HCT116 (cell line): ENCODE results near the gene TDRD12. TPM values are rescaled to one million over a fixed set of nuclear protein-coding genes. Genes with fewer than 3 reads are reported as not detected.

Source experiments
- ATAC-seq: fragments of 200-7000 bp; cut with Tn5 transposase; 2 replicates; pipeline ENCODE4 v1.9.1; 2020; ENCODE audit warnings: mild to moderate bottlenecking, moderate library complexity
- BruUV-seq: library from RNA; stranded (reverse); fragments of 400-500 nt; replicated peaks from 2 replicates; lab custom pipeline; 2021; lab: Mats Ljungman, UMichigan
- CTCF ChIA-PET: fragments of 300-600 bp; sonication (Branson Sonifier 250); formaldehyde crosslinking; loops from one replicate; lab custom pipeline; 2021; ENCODE audit warnings: antibody characterized with exemption; lab: Charles Lee
- POLR2A ChIA-PET: fragments of 300-600, 350-600 bp; sonication (Branson Sonifier 250); formaldehyde crosslinking; loops from one replicate; lab custom pipeline; 2021; ENCODE audit warnings: antibody characterized with exemption; lab: Charles Lee
- RAD21 ChIA-PET, 2 experiments: fragments of 300-600 bp; sonication (Branson Sonifier 250); formaldehyde crosslinking; loops; one replicate each; lab custom pipeline; 2023; ENCODE audit warnings: low total read pairs in 2 of 2; ENCODE audit not compliant: uncharacterized antibody in 2 of 2, unreplicated experiment in 2 of 2, low non-redundant PET in 1 of 2; lab: Charles Lee
- DNase-seq: peaks from one replicate; pipeline ENCODE4 v3.0.0-alpha.2; 2010; ENCODE audit warnings: low read depth, low spot score
- H2AFZ ChIP-seq: fragments of 200-600 bp; shearing (Covaris generic), sonication (generic); 2 replicates; pipeline ENCODE4 v1.6.1; 2017; ENCODE audit warnings: low read depth, mixed run types, mixed read lengths, antibody characterized with exemption, low read length; ENCODE audit not compliant: poor library complexity, severe bottlenecking
- H3K27ac ChIP-seq: 2 replicates; pipeline ENCODE4 v1.5.1; 2012; ENCODE audit warnings: low read depth, low read length
- H3K27me3 ChIP-seq: fragments of 200-600 bp; sonication (generic); 2 replicates; pipeline ENCODE4 v1.6.1; 2016; ENCODE audit warnings: mixed run types, low read length, mixed read lengths; ENCODE audit not compliant: insufficient read depth
- H3K36me3 ChIP-seq, 2 experiments: fragments of 200-500 bp in 1 of 2; fragments of 200-600 bp in 1 of 2; sonication (Bioruptor generic) in 1 of 2; sonication (generic) in 1 of 2; 2 replicates each; pipeline versions ENCODE4 v1.5.1 to v1.6.1; 2014 to 2016; ENCODE audit warnings: low read length in 2 of 2, inconsistent platforms in 1 of 2, mixed read lengths in 1 of 2, mixed run types in 1 of 2; ENCODE audit not compliant: insufficient read depth in 2 of 2, control insufficient read depth in 1 of 2
- H3K4me1 ChIP-seq, 2 experiments: fragments of 200-600 bp in 1 of 2; sonication (generic) in 1 of 2; 2 replicates each; pipeline versions ENCODE4 v1.5.1 to v1.6.1; 2012 to 2017; ENCODE audit warnings: low read length in 2 of 2, inconsistent platforms in 1 of 2, mild to moderate bottlenecking in 1 of 2, mixed read lengths in 1 of 2, mixed run types in 1 of 2, moderate library complexity in 1 of 2; ENCODE audit not compliant: insufficient read depth in 2 of 2, control insufficient read depth in 1 of 2
- H3K4me2 ChIP-seq: fragments of 200-600 bp; sonication (generic); 2 replicates; pipeline ENCODE4 v1.6.1; 2017; ENCODE audit warnings: mixed run types, low read length, mixed read lengths
- H3K4me3 ChIP-seq, 2 experiments: fragments of 200-600 bp in 1 of 2; sonication (generic) in 1 of 2; replicated peaks in 1 of 2; 2 replicates each; pipeline ENCODE4 v1.5.1; 2011 to 2016; ENCODE audit warnings: low read length in 2 of 2, control low read depth in 1 of 2, low read depth in 1 of 2, mild to moderate bottlenecking in 1 of 2, mixed read lengths in 1 of 2, mixed run types in 1 of 2
- H3K79me2 ChIP-seq: fragments of 200-600 bp; sonication (generic); 2 replicates; pipeline ENCODE4 v1.6.1; 2017; ENCODE audit warnings: mild to moderate bottlenecking, mixed run types, low read length, moderate library complexity, mixed read lengths; ENCODE audit not compliant: insufficient read depth
- H3K9ac ChIP-seq: fragments of 200-600 bp; sonication (generic); 2 replicates; pipeline ENCODE4 v1.6.1; 2016; ENCODE audit warnings: low read length, mixed read lengths
- H3K9me2 ChIP-seq: fragments of 200-600 bp; sonication (generic), shearing (Covaris generic); 2 replicates; pipeline ENCODE4 v1.6.1; 2017; ENCODE audit warnings: mixed run types, mild to moderate bottlenecking, moderate library complexity; ENCODE audit not compliant: insufficient read depth
- H3K9me3 ChIP-seq, 2 experiments: fragments of 200-500 bp in 1 of 2; fragments of 200-600 bp in 1 of 2; sonication (Bioruptor generic) in 1 of 2; sonication (generic) in 1 of 2; 2 replicates each; pipeline ENCODE4 v1.6.1; 2014 to 2017; ENCODE audit warnings: low read length in 2 of 2, mixed read lengths in 2 of 2, inconsistent platforms in 1 of 2, low read depth in 1 of 2, mild to moderate bottlenecking in 1 of 2, mixed run types in 1 of 2, moderate library complexity in 1 of 2; ENCODE audit not compliant: control insufficient read depth in 1 of 2, insufficient read depth in 1 of 2
- H4K20me1 ChIP-seq: fragments of 200-600 bp; sonication (generic), shearing (Covaris generic); 2 replicates; pipeline ENCODE4 v1.6.1; 2017; ENCODE audit warnings: mixed run types, mild to moderate bottlenecking, moderate library complexity; ENCODE audit not compliant: insufficient read depth
- CBX3 ChIP-seq: IDR thresholded peaks from 2 replicates; pipeline ENCODE4 v1.6.1; 2012; ENCODE audit warnings: low read depth
- EGR1 ChIP-seq: IDR thresholded peaks from 2 replicates; pipeline ENCODE4 v1.6.1; 2012; ENCODE audit warnings: low read depth
- ELF1 ChIP-seq: IDR thresholded peaks from 2 replicates; pipeline ENCODE4 v1.6.1; 2012; ENCODE audit warnings: low read depth, borderline replicate concordance
- FOSL1 ChIP-seq: IDR thresholded peaks from 2 replicates; pipeline ENCODE4 v1.6.1; 2012; ENCODE audit warnings: low read depth
- POLR2AphosphoS5 ChIP-seq: IDR thresholded peaks from 2 replicates; pipeline ENCODE4 v1.6.1; 2011; ENCODE audit warnings: mild to moderate bottlenecking, low read depth, low read length, moderate library complexity
- RAD21 ChIP-seq: IDR thresholded peaks from 2 replicates; pipeline ENCODE4 v1.6.1; 2012; ENCODE audit warnings: low read depth, mild to moderate bottlenecking
- SIN3A ChIP-seq: IDR thresholded peaks from 2 replicates; pipeline ENCODE4 v1.6.1; 2012; ENCODE audit warnings: low read depth
- TCF7L2 ChIP-seq: IDR thresholded peaks from 2 replicates; pipeline ENCODE4 v1.7.0; 2011; ENCODE audit warnings: borderline replicate concordance, inconsistent platforms; ENCODE audit not compliant: insufficient read depth, insufficient read length; ENCODE audit errors: extremely low read depth
- ZFX ChIP-seq: fragments of 450-650 bp; IDR thresholded peaks from 2 replicates; pipeline ENCODE4 v1.6.1; 2017
- intact Hi-C: fragments of 100-400 bp; cut with micrococcal nuclease; formaldehyde crosslinking; loops from 2 replicates; pipeline ENCODE4 v1.10.0; 2022
- total RNA-seq: library from RNA; stranded (reverse); gene quantifications from one replicate; pipeline ENCODE4 v1.2.1, GENCODE V29; 2021; ENCODE audit not compliant: unreplicated experiment
- TF ChIP-seq, protein P1 (sequence below), 3 experiments: fragments of 200-600 bp in 1 of 3; sonication (generic) in 1 of 3; IDR thresholded peaks in 2 of 3; conservative IDR thresholded peaks in 1 of 3; 2 replicates each; pipeline ENCODE4 v1.5.1; 2012 to 2017; ENCODE audit warnings: low read depth in 2 of 3, low read length in 2 of 3, antibody characterized with exemption in 1 of 3, borderline replicate concordance in 1 of 3, control low read depth in 1 of 3, mild to moderate bottlenecking in 1 of 3, mixed read lengths in 1 of 3, mixed run types in 1 of 3, moderate library complexity in 1 of 3; ENCODE audit not compliant: insufficient read depth in 1 of 3

TDRD12 gene
- total RNA-seq, 1 experiment from 2014 or later, result 0.30 TPM

GRCh38 chr19:32875428-32875827 lies 155.9 kb downstream of the TDRD12 start:
- no peak for ATAC-seq
- H3K4me3 ChIP-seq, result no peak overlapping the region
- ChIA-PET POLR2A (no interaction called here), RAD21 (no interaction called here)
- no peak for DNase-seq
- H3K9ac ChIP-seq, result no peak overlapping the region
- H3K36me3 ChIP-seq, result no peaks in the 10 kb centered on the region
- H3K9me2 ChIP-seq, result no peaks in the 10 kb centered on the region
- no TSS peak for BruUV-seq
- H3K4me1 ChIP-seq, result no peaks in the 10 kb centered on the region
- no peak overlapping the region for H3K4me2 ChIP-seq
- H3K27ac ChIP-seq, result no peak overlapping the region
- no peaks in the 10 kb centered on the region for H3K27me3 ChIP-seq
- TF ChIP-seq CBX3, result no peak
- no peak for TF ChIP-seq TCF7L2
- no peak for TF ChIP-seq EGR1
- TF ChIP-seq POLR2AphosphoS5, result no peak
- no peak for TF ChIP-seq FOSL1
- no peak for TF ChIP-seq ZFX
- no peak for TF ChIP-seq RAD21
- no peak for TF ChIP-seq ELF1
- TF ChIP-seq, protein P1, sequence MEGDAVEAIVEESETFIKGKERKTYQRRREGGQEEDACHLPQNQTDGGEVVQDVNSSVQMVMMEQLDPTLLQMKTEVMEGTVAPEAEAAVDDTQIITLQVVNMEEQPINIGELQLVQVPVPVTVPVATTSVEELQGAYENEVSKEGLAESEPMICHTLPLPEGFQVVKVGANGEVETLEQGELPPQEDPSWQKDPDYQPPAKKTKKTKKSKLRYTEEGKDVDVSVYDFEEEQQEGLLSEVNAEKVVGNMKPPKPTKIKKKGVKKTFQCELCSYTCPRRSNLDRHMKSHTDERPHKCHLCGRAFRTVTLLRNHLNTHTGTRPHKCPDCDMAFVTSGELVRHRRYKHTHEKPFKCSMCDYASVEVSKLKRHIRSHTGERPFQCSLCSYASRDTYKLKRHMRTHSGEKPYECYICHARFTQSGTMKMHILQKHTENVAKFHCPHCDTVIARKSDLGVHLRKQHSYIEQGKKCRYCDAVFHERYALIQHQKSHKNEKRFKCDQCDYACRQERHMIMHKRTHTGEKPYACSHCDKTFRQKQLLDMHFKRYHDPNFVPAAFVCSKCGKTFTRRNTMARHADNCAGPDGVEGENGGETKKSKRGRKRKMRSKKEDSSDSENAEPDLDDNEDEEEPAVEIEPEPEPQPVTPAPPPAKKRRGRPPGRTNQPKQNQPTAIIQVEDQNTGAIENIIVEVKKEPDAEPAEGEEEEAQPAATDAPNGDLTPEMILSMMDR (IDR thresholded peaks at IDR 0.05 in 2 of 3, conservative IDR thresholded peaks at IDR 0.05 in 1 of 3; ENCODE audit: borderline replicate concordance in 1 of 3, insufficient read depth in 1 of 3, low read depth in 2 of 3, low read length in 2 of 3), result no peak
- TF ChIP-seq SIN3A, result no peak
- TF ChIP-seq, all 23 proteins: peak for 0
- H3K79me2 ChIP-seq, result no peaks in the 10 kb centered on the region
- no peaks in the 10 kb centered on the region for H3K9me3 ChIP-seq
- H2AFZ ChIP-seq, result no peak overlapping the region
- intact Hi-C loops, result no loop called here
- CTCF ChIA-PET, result no interaction called here
- no peaks in the 10 kb centered on the region for H4K20me1 ChIP-seq
